ENCODE results near the gene PRG3.

Gene PRG3

GRCh38 chr11:57421066-57421465 lies 40.1 kb upstream of the PRG3 start:
- ChIA-PET CTCF (interaction anchor here (1.2 to 18.0 kb wide), 7 partner anchors 10 to 75 kb away, joined by 3 to 160 read pairs (median 6); partner anchors contain the start of gene RTN4RL2), POLR2A (interaction anchor here (1.1 kb wide), 1 partner anchor 12 kb away, joined by 3 read pairs; no protein-coding TSS in a partner anchor)
- TF ChIP-seq CTCF (IDR thresholded peaks at IDR 0.05; ENCODE audit: control extremely low read depth, extremely low read depth, low read depth, missing control alignments) = no peak
- DNase-seq (ENCODE audit: extremely low spot score) = no peak

- ChIA-PET POLR2A (interaction anchor here (1.2 kb wide), 1 partner anchor 11 kb away, joined by 5 read pairs; no protein-coding TSS in a partner anchor), CTCF (interaction anchor here (1.2 to 18.0 kb wide), 7 partner anchors 10 to 75 kb away, joined by 3 to 160 read pairs (median 5); partner anchors contain the start of gene RTN4RL2)
- no peak for TF ChIP-seq CTCF (IDR thresholded peaks at IDR 0.05; ENCODE audit: control extremely low read depth, extremely low read depth, low read depth, missing control alignments)
- DNase-seq (ENCODE audit: extremely low spot score) = no peak
Observed at GRCh38 chr11:57419146-57419545, 38.2 kb upstream of the PRG3 start.

DNA sequence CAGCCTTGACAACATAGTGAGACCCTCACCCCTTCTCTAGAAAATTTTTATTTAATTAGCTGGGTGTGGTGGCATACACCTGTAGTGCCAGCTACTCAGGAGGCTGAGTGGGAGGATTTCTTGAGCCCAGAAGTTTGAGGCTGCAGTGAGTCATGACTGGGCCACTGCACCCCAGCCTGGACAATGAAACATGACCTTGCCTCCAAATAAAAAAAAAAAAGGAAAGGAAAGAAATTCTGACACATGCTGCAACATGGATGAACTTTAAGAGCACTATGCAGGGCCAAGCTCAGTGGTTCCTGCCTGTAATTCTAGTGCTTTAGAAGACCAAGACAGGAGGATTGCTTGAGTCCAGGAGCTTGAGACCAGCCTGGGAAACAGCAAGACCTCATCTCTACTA lies 37.2 kb upstream of the PRG3 start:
- ChIA-PET CTCF (interaction anchor here (1.0 to 18.0 kb wide), 6 partner anchors 9 to 66 kb away, joined by 3 to 160 read pairs (median 4); partner anchors contain the start of gene RTN4RL2), POLR2A (interaction anchor here (0.7 kb wide), 2 partner anchors 9 to 334 kb away, joined by 3 read pairs; partner anchors contain the start of gene BTBD18)
- no peak for TF ChIP-seq CTCF (IDR thresholded peaks at IDR 0.05; ENCODE audit: control extremely low read depth, extremely low read depth, low read depth, missing control alignments)
- DNase-seq (ENCODE audit: extremely low spot score) = no peak

GRCh38 chr11:57417056-57417455 lies 36.1 kb upstream of the PRG3 start:
- POLR2A ChIA-PET = no interaction called here
- TF ChIP-seq CTCF (IDR thresholded peaks at IDR 0.05; ENCODE audit: control extremely low read depth, extremely low read depth, low read depth, missing control alignments) = no peak
- CTCF ChIA-PET = interaction anchor here (18.0 kb wide), 1 partner anchor 41 kb away, joined by 160 read pairs; the partner anchor contains the start of gene RTN4RL2
- no peak for DNase-seq (ENCODE audit: extremely low spot score)

DNA sequence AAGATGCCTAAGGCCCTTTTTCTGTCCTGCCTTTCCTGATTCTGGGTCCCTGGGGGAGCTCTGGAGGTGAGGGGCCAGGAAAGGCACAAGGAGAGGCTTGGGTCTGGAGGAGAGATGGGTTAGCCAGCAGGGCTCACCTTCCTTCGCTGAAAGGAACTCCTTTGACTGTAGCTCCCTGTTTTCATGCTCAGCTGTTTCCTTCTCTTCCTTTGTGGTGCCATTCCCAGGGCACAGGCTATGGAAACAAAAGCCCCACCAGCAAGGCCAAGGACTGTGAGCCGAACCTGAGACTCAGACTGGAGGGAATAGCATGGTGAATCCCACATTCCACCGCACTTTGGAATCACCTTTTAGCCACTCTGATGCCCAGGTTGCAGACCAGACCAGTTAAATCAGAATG lies 35.5 kb upstream of the PRG3 start:
- no peak for DNase-seq (ENCODE audit: extremely low spot score)
- no peak for TF ChIP-seq CTCF (IDR thresholded peaks at IDR 0.05; ENCODE audit: control extremely low read depth, extremely low read depth, low read depth, missing control alignments)
- POLR2A ChIA-PET = interaction anchor here (0.6 kb wide), 1 partner anchor 159 kb away, joined by 3 read pairs; no protein-coding TSS in a partner anchor
- CTCF ChIA-PET = interaction anchor here (18.0 kb wide), 1 partner anchor 42 kb away, joined by 160 read pairs; the partner anchor contains the start of gene RTN4RL2

DNA sequence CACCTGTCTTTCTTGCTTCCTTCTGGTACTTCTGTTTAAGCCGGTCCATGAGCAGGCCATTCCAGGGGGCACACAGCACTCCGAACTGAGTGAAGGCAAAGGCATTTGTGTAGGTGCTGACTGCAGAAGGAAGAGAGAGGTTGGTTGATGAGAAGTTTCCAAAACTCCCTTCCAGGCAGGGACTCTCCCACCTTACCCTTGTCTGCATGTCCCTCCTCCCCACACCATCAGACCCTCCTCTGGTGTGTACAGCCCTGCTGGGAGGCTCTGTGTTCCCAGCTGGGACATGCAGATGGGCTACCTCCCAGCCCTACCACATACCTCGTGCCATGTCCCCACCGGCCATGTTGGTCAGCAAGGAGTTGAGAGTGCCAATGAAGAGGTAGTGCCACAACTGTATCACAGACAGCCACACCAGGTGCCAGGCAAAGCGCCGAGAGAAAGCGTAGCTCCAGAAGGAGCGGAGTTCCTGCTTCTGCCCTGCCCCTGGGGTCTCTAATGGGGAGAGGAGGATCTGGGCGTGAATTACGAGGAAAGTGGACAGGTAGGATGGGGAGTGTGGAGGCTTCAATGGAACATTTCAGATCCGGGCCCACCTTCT lies 33.8 kb upstream of the PRG3 start:
- POLR2A ChIA-PET = no interaction called here
- no peak for DNase-seq (ENCODE audit: extremely low spot score)
- TF ChIP-seq CTCF (IDR thresholded peaks at IDR 0.05; ENCODE audit: control extremely low read depth, extremely low read depth, low read depth, missing control alignments) = no peak
- CTCF ChIA-PET = no interaction called here

All from GM10248 (cell line).